Measurements from ENCODE around the gene NFIA. TPM values are rescaled to one million over a fixed set of nuclear protein-coding genes. Genes with fewer than 3 reads are reported as not detected.

Gene NFIA
- total and polyA plus RNA-seq, 9 of the 15 experiments (the other 6 are each of a cell fraction or from before 2014, with no cell fraction given) = 5.3 to 24.9 (median 9.8) TPM

DNA sequence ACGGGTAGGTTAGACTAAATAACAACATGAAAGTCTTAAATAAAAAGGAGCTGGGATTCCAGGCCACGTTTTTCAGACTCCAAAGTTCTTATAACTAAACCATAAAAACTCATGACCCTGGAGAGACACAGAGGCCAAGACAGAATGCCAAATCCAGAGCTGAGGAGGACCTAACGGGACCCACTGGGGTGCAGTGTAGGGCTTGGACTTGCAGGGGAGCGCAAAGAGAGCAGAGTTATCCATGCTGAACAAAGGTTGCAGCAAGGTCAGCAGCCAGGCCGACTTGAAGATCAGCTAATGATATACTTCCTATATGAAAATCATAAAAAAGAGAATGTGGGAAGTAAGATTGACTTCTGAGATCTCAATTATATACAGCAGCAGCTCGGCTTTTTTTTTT lies 405.4 kb downstream of the NFIA start:
- POLR2A ChIA-PET = interaction anchor here (0.6 to 1.8 kb wide), 3 partner anchors 8 to 498 kb away, joined by 4 to 6 read pairs (median 4); no protein-coding TSS in a partner anchor
- BruUV-seq (replicated peaks) = no TSS peak

DNA sequence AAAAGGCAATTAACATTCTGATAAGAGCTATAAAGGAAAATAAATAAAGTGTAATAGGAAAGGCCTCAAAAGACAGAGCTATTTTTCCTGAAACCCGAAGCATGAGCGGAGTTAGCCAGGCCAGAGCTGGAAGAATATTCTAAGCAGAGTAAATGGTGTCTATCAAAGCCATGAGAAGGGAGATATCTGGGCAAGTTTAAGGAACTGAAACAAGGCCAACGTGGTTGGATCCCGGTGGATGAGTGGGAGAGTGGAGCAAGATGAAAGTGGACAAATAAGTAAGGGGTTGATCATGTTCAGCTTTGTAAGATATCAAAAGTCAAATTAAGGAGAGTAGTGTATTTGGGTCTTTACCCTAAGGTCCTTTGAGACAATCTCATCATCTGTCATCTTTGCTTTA lies 408.6 kb downstream of the NFIA start:
- Histone ChIP-seq H3K4me1 (replicated peaks in 1 of 2; ENCODE audit: control insufficient read depth in 2 of 2, insufficient read depth in 2 of 2, low read length in 2 of 2) (no peaks in the 10 kb centered on the region), H3K4me2 (ENCODE audit: insufficient read depth, low read length) (no peak overlapping the region), H3K27me3 (ENCODE audit: control insufficient read depth in 2 of 2, insufficient read depth in 2 of 2, low read length in 2 of 2) (peaks cover 18 to 34% of the 10 kb centered on the region in 2 experiments; a peak in 4 of 5 replicates), H3K9ac (ENCODE audit: insufficient read depth in 1 of 2, low read depth in 2 of 2, low read length in 2 of 2) (no peak overlapping the region), H3K9me1 (ENCODE audit: control insufficient read depth, insufficient read depth, low read length) (no peaks in the 10 kb centered on the region), H3K79me2 (ENCODE audit: control insufficient read depth, insufficient read depth, low read length) (no peaks in the 10 kb centered on the region), H4K20me1 (replicated peaks; ENCODE audit: control insufficient read depth, insufficient read depth, low read length) (no peaks in the 10 kb centered on the region), H3K9me3 (replicated peaks; ENCODE audit: control insufficient read depth, insufficient read depth, low read depth, low read length) (no peaks in the 10 kb centered on the region), H3K36me3 (ENCODE audit: control insufficient read depth, insufficient read depth, low read length) (no peaks in the 10 kb centered on the region), H2AFZ (ENCODE audit: low read depth, low read length) (no peak overlapping the region), H3K4me3 (no peak overlapping the region), H3K27ac (ENCODE audit: extremely low read depth, low read depth, low read length) (no peak overlapping the region)
- whole genome bisulfite sequencing (ENCODE audit: insufficient coverage, low coverage, missing lambda C conversion rate) = 4% methylated on average over 4 of the region's 4 CpGs
- no TSS peak for BruUV-seq (replicated peaks)
- DNase-seq (ENCODE audit: extremely low read depth in 1 of 4, low spot score in 3 of 4) (no peak), ATAC-seq (no peak), FAIRE-seq (no peak)
- POLR2A ChIA-PET = interaction anchor here (0.7 to 1.2 kb wide), 2 partner anchors 13 to 28 kb away, joined by 3 read pairs; no protein-coding TSS in a partner anchor
- in situ Hi-C loops (cut with MboI) (no loop called here), intact Hi-C loops (cut with micrococcal nuclease) (no loop called here)
- CTCF ChIA-PET (ENCODE audit: low intra/inter-chr PET ratio) = no interaction called here
- no peak for TF ChIP-seq ZNF668 (CRISPR knock-in tag; IDR thresholded peaks at IDR 0.05)
- TF ChIP-seq ZNF609 (CRISPR knock-in tag; IDR thresholded peaks at IDR 0.05; ENCODE audit: borderline replicate concordance) = no peak
- no peak for TF ChIP-seq HDGF (IDR thresholded peaks at IDR 0.05)
- no peak for TF ChIP-seq CCNT2 (IDR thresholded peaks at IDR 0.05; ENCODE audit: borderline replicate concordance, extremely low read depth, insufficient read length, low read depth, low read length)

More for the DNA sequence above, 405.4 kb downstream of the NFIA start:
- Histone ChIP-seq H3K36me3 (ENCODE audit: control insufficient read depth, insufficient read depth, low read length) (no peaks in the 10 kb centered on the region), H3K27me3 (ENCODE audit: control insufficient read depth in 2 of 2, insufficient read depth in 2 of 2, low read length in 2 of 2) (peaks cover 28 to 39% of the 10 kb centered on the region in 2 experiments; a peak in 4 of 5 replicates), H3K79me2 (ENCODE audit: control insufficient read depth, insufficient read depth, low read length) (no peaks in the 10 kb centered on the region), H4K20me1 (replicated peaks; ENCODE audit: control insufficient read depth, insufficient read depth, low read length) (no peaks in the 10 kb centered on the region), H3K9ac (ENCODE audit: insufficient read depth in 1 of 2, low read depth in 2 of 2, low read length in 2 of 2) (no peak overlapping the region), H3K4me3 (no peak overlapping the region), H2AFZ (ENCODE audit: low read depth, low read length) (no peak overlapping the region), H3K4me1 (replicated peaks in 1 of 2; ENCODE audit: control insufficient read depth in 2 of 2, insufficient read depth in 2 of 2, low read length in 2 of 2) (no peaks in the 10 kb centered on the region), H3K4me2 (ENCODE audit: insufficient read depth, low read length) (no peak overlapping the region), H3K9me1 (ENCODE audit: control insufficient read depth, insufficient read depth, low read length) (no peaks in the 10 kb centered on the region), H3K27ac (ENCODE audit: extremely low read depth, low read depth, low read length) (no peak overlapping the region), H3K9me3 (replicated peaks; ENCODE audit: control insufficient read depth, insufficient read depth, low read depth, low read length) (no peaks in the 10 kb centered on the region)
- in situ Hi-C loops (cut with MboI) = no loop called here
- intact Hi-C loops (cut with micrococcal nuclease) = no loop called here
- DNase-seq (ENCODE audit: extremely low read depth in 1 of 4, low spot score in 3 of 4) (no peak), FAIRE-seq (no peak), ATAC-seq (no peak)
- TF ChIP-seq HNRNPUL1 (IDR thresholded peaks at IDR 0.05; ENCODE audit: low read length) (no peak), SIX5 (IDR thresholded peaks at IDR 0.05; ENCODE audit: borderline replicate concordance in 1 of 2, insufficient read depth in 1 of 2, low read depth in 1 of 2, low read length in 2 of 2) (no peak), ETV6 (IDR thresholded peaks at IDR 0.05; ENCODE audit: borderline replicate concordance in 1 of 2, low read depth in 2 of 2, low read length in 1 of 2) (no peak), ETV6 (CRISPR knock-in tag; IDR thresholded peaks at IDR 0.05; ENCODE audit: borderline replicate concordance) (no peak), ZNF217 (CRISPR knock-in tag; IDR thresholded peaks at IDR 0.05) (no peak), SREBF1 (IDR thresholded peaks at IDR 0.05; ENCODE audit: borderline replicate concordance, low read depth, low read length) (no peak), CBX3 (IDR thresholded peaks at IDR 0.05; ENCODE audit: borderline replicate concordance in 1 of 2, low read length in 2 of 2) (no peak), SMARCC2 (IDR thresholded peaks at IDR 0.05; ENCODE audit: low read depth) (no peak), EZH2 (IDR thresholded peaks at IDR 0.05; ENCODE audit: borderline replicate concordance, low read depth, low read length) (no peak), TOE1 (IDR thresholded peaks at IDR 0.05; ENCODE audit: borderline replicate concordance) (no peak), TOE1 (CRISPR knock-in tag; IDR thresholded peaks at IDR 0.05; ENCODE audit: borderline replicate concordance, low read depth) (no peak)
- 7% methylated on average over 6 of the region's 6 CpGs for WGBS (ENCODE audit: insufficient coverage, low coverage, missing lambda C conversion rate)
- CTCF ChIA-PET (ENCODE audit: low intra/inter-chr PET ratio) = no interaction called here
